ENCODE results near the gene AHI1.

The AHI1 gene

DNA sequence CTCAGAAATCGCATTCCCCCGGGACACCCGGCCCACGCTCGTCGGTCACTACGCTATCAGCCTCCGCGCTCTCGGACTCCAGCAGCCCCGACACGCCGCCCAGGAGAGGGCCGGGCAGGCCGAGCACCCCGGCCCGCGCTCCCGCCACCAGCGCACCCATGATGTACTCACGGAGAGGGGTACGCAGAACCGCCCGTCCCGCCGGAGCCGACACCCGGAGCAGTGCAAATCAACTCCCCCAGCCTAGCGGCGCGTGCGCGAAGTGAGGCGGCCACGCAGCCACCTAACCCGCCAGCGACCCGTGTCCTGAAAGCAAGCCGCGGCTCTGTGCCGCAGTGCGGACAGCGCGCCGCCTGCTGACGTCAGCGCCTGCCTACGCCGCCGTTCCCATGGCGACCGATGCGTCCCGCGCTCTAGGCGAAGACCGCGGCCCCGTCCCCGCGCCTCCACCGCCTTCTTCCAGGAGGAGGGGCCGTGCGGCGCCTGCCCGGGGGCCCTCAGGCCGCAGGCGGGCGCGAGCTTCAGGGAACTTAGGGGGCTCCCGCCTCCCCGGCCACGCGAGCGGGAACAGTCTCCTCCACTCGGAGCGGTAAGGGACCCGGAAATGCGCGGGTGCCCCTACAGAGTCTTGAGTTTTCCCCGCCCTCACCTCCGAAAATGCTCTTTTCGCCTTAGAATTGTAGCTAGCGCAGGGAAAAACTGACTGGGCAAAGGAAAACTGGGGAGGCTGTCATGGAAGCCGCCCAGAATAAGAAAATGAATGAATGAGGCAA is at the start of gene AHI1:
TSS of gene AHI1 (minus strand) at position 329 of the 773 bp plus-strand sequence. CDS start 5,503 bp downstream, outside the sequence.
- peaks cover 31% of the 10 kb centered on the region for H3K79me2 ChIP-seq (ENCODE audit: control insufficient read depth, insufficient read depth, low read length, unreplicated experiment)
- peak within 1 kb of the TSS; percentile 37 for H2AFZ ChIP-seq (ENCODE audit: low read length, unreplicated experiment)
- no peaks in the 10 kb centered on the region for H3K27me3 ChIP-seq (ENCODE audit: insufficient read depth, low read length)
- H3K36me3 ChIP-seq (ENCODE audit: insufficient read depth, low read length) = peaks cover 4% of the 10 kb centered on the region; the same call in 1 of the 2 replicates
- H3K4me3 ChIP-seq (ENCODE audit: low read depth, low read length) = peak within 1 kb of the TSS; percentile 76
- peak within 1 kb of the TSS; percentile 95 for H3K27ac ChIP-seq (ENCODE audit: low read depth, low read length)
- H3K4me1 ChIP-seq (ENCODE audit: control insufficient read depth, insufficient read depth, low read length, unreplicated experiment) = peaks cover 19% of the 10 kb centered on the region

GRCh38 chr6:135546680-135547418 is 49.3 kb upstream of the AHI1 start:
- Histone ChIP-seq H2AFZ (ENCODE audit: low read length, unreplicated experiment) (no peak overlapping the region), H3K36me3 (ENCODE audit: insufficient read depth, low read length) (no peaks in the 10 kb centered on the region), H3K4me1 (ENCODE audit: control insufficient read depth, insufficient read depth, low read length, unreplicated experiment) (no peaks in the 10 kb centered on the region), H3K27ac (ENCODE audit: low read depth, low read length) (no peak overlapping the region), H3K79me2 (ENCODE audit: control insufficient read depth, insufficient read depth, low read length, unreplicated experiment) (no peaks in the 10 kb centered on the region), H3K27me3 (ENCODE audit: insufficient read depth, low read length) (no peaks in the 10 kb centered on the region), H3K4me3 (ENCODE audit: low read depth, low read length) (no peak overlapping the region)

DNA sequence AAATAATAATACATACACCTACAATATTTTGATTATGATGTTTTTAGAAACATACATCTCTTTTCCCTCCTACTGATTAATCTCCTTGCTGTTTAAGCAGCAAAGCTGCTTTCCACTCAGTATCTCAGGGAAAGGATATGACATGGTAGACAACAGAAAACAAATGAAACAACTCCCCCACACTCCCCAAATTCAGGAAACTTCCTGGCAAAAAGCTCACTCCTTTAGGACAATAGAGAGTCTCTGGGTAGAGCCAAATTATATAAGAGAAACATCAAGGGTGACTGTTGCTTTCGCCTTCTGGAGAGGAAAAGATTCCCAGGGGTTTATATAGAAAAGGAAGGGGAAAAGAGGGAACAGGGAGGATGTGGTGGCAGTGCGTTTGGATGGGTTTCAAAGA is 48.7 kb upstream of the AHI1 start:
- Histone ChIP-seq H3K4me3 (ENCODE audit: low read depth, low read length) (no peak overlapping the region), H3K79me2 (ENCODE audit: control insufficient read depth, insufficient read depth, low read length, unreplicated experiment) (no peaks in the 10 kb centered on the region), H2AFZ (ENCODE audit: low read length, unreplicated experiment) (no peak overlapping the region), H3K36me3 (ENCODE audit: insufficient read depth, low read length) (no peaks in the 10 kb centered on the region), H3K4me1 (ENCODE audit: control insufficient read depth, insufficient read depth, low read length, unreplicated experiment) (no peaks in the 10 kb centered on the region), H3K27me3 (ENCODE audit: insufficient read depth, low read length) (no peaks in the 10 kb centered on the region), H3K27ac (ENCODE audit: low read depth, low read length) (no peak overlapping the region)

- no peaks in the 10 kb centered on the region for H3K27me3 ChIP-seq (ENCODE audit: insufficient read depth, low read length)
- H2AFZ ChIP-seq (ENCODE audit: low read length, unreplicated experiment) = no peak overlapping the region
- H3K4me1 ChIP-seq (ENCODE audit: control insufficient read depth, insufficient read depth, low read length, unreplicated experiment) = peaks cover 26% of the 10 kb centered on the region
- H3K36me3 ChIP-seq (ENCODE audit: insufficient read depth, low read length) = no peaks in the 10 kb centered on the region
- H3K79me2 ChIP-seq (ENCODE audit: control insufficient read depth, insufficient read depth, low read length, unreplicated experiment) = no peaks in the 10 kb centered on the region
- H3K27ac ChIP-seq (ENCODE audit: low read depth, low read length) = no peak overlapping the region
- no peak overlapping the region for H3K4me3 ChIP-seq (ENCODE audit: low read depth, low read length)
Observed at GRCh38 chr6:135540207-135540840, 42.8 kb upstream of the AHI1 start.

DNA sequence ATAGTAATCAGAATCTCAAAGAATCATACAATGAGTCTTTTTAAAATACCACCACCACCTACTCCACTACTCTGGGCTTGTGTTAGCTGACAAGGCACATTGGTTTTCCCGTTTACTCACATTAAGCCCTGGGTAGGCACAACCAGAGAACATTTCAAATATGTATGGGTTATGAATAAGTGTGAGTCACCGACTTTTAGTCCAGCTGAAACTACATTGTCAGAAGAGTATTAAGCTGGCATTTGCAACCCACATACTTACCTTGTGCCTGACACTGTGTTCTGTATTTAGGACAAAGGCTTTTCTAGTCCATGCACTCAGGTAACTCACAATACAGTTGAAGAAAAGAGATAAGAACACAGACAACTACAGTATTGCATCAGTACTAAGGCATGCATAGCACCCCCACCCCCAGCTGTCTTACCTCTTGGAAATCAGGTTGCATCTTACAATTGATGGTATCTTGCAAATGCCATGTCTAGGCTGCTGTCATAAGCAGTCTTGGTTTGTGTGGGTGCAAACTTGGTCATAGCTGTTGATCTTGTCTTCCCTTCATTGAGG is 40.3 kb upstream of the AHI1 start:
- peaks cover 34% of the 10 kb centered on the region for H3K4me1 ChIP-seq (ENCODE audit: control insufficient read depth, insufficient read depth, low read length, unreplicated experiment)
- no peaks in the 10 kb centered on the region for H3K36me3 ChIP-seq (ENCODE audit: insufficient read depth, low read length)
- no peak overlapping the region for H3K4me3 ChIP-seq (ENCODE audit: low read depth, low read length)
- H2AFZ ChIP-seq (ENCODE audit: low read length, unreplicated experiment) = peak overlapping the region; percentile 7
- H3K27me3 ChIP-seq (ENCODE audit: insufficient read depth, low read length) = no peaks in the 10 kb centered on the region
- peak overlapping the region; percentile 55 for H3K27ac ChIP-seq (ENCODE audit: low read depth, low read length)
- no peaks in the 10 kb centered on the region for H3K79me2 ChIP-seq (ENCODE audit: control insufficient read depth, insufficient read depth, low read length, unreplicated experiment)

GRCh38 chr6:135535989-135536414 is 38.5 kb upstream of the AHI1 start:
- Histone ChIP-seq H3K27ac (ENCODE audit: low read depth, low read length) (peak overlapping the region; percentile 43), H3K36me3 (ENCODE audit: insufficient read depth, low read length) (no peaks in the 10 kb centered on the region), H3K27me3 (ENCODE audit: insufficient read depth, low read length) (no peaks in the 10 kb centered on the region), H3K4me3 (ENCODE audit: low read depth, low read length) (no peak overlapping the region), H3K79me2 (ENCODE audit: control insufficient read depth, insufficient read depth, low read length, unreplicated experiment) (no peaks in the 10 kb centered on the region), H3K4me1 (ENCODE audit: control insufficient read depth, insufficient read depth, low read length, unreplicated experiment) (peaks cover 34% of the 10 kb centered on the region), H2AFZ (ENCODE audit: low read length, unreplicated experiment) (peak overlapping the region; percentile 62)

DNA sequence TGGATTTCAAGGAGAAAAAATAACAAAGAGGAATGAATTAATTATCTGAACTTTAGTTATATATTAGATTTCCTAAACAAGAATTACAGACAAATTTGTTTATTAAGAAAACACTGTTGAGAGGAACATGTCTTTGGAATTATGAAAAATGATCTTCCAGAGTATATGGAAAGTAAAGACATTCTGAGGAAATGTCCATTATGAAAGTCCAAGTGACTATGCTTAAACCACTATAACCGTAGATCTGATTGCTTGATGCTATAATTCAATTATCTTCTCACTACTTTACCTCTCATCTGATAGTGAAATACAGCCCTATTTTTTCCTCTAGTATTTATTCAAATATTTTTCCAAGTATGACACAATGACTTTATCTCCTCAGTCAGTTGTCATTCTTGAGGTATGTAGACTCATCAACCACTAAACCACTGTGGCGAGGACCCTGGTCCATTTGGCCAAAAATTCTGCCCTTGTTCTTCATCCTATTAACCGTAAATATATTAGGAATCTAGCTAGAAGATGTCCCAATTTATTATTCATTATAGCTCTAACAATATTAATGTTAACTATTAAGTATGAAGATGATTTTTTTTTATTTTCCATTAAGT is 37.3 kb upstream of the AHI1 start:
- Histone ChIP-seq H2AFZ (ENCODE audit: low read length, unreplicated experiment) (no peak overlapping the region), H3K4me1 (ENCODE audit: control insufficient read depth, insufficient read depth, low read length, unreplicated experiment) (peaks cover 34% of the 10 kb centered on the region), H3K79me2 (ENCODE audit: control insufficient read depth, insufficient read depth, low read length, unreplicated experiment) (no peaks in the 10 kb centered on the region), H3K27ac (ENCODE audit: low read depth, low read length) (no peak overlapping the region), H3K4me3 (ENCODE audit: low read depth, low read length) (no peak overlapping the region), H3K27me3 (ENCODE audit: insufficient read depth, low read length) (no peaks in the 10 kb centered on the region), H3K36me3 (ENCODE audit: insufficient read depth, low read length) (no peaks in the 10 kb centered on the region)

- Histone ChIP-seq H3K4me3 (ENCODE audit: low read depth, low read length) (no peak overlapping the region), H3K79me2 (ENCODE audit: control insufficient read depth, insufficient read depth, low read length, unreplicated experiment) (no peaks in the 10 kb centered on the region), H3K4me1 (ENCODE audit: control insufficient read depth, insufficient read depth, low read length, unreplicated experiment) (peaks cover 28% of the 10 kb centered on the region), H3K27me3 (ENCODE audit: insufficient read depth, low read length) (no peaks in the 10 kb centered on the region), H3K27ac (ENCODE audit: low read depth, low read length) (no peak overlapping the region), H2AFZ (ENCODE audit: low read length, unreplicated experiment) (no peak overlapping the region), H3K36me3 (ENCODE audit: insufficient read depth, low read length) (no peaks in the 10 kb centered on the region)
Observed at GRCh38 chr6:135532559-135532958, 35.0 kb upstream of the AHI1 start.

DNA sequence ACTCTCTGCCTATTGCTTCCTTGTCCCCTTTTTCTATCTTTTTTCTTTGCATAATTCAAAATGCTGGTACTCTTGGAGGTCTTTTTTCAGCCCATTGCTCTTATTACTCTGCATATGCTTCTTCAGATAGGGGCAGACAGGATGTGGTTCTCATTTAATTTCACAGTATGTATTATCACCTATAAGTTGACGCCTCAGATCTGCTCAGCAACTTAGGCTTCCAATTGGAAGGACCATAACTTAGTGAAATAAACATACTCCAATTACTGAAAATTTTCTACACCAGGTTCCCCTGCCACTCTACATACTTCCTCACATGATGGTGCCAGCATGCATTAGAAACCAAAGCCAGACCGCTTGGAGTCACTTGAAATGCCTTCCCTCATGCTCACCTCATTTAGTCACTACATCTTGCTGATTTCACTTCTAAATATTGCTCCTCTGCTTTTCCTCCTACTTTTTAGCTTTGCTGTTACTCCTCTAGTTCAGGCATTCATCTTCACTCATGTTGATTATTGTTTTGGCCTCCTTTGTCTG is 34.5 kb upstream of the AHI1 start:
- Histone ChIP-seq H3K4me3 (ENCODE audit: low read depth, low read length) (no peak overlapping the region), H3K4me1 (ENCODE audit: control insufficient read depth, insufficient read depth, low read length, unreplicated experiment) (peaks cover 23% of the 10 kb centered on the region), H3K79me2 (ENCODE audit: control insufficient read depth, insufficient read depth, low read length, unreplicated experiment) (no peaks in the 10 kb centered on the region), H3K27ac (ENCODE audit: low read depth, low read length) (no peak overlapping the region), H3K27me3 (ENCODE audit: insufficient read depth, low read length) (no peaks in the 10 kb centered on the region), H3K36me3 (ENCODE audit: insufficient read depth, low read length) (no peaks in the 10 kb centered on the region), H2AFZ (ENCODE audit: low read length, unreplicated experiment) (no peak overlapping the region)

- Histone ChIP-seq H3K36me3 (ENCODE audit: insufficient read depth, low read length) (no peaks in the 10 kb centered on the region), H2AFZ (ENCODE audit: low read length, unreplicated experiment) (no peak overlapping the region), H3K4me1 (ENCODE audit: control insufficient read depth, insufficient read depth, low read length, unreplicated experiment) (peaks cover 8% of the 10 kb centered on the region), H3K27me3 (ENCODE audit: insufficient read depth, low read length) (no peaks in the 10 kb centered on the region), H3K4me3 (ENCODE audit: low read depth, low read length) (no peak overlapping the region), H3K27ac (ENCODE audit: low read depth, low read length) (no peak overlapping the region), H3K79me2 (ENCODE audit: control insufficient read depth, insufficient read depth, low read length, unreplicated experiment) (no peaks in the 10 kb centered on the region)
Observed at GRCh38 chr6:135530113-135530512, 32.6 kb upstream of the AHI1 start.
